Glomerular visceral epithelial cell (primary cell): ENCODE results near the gene ADCY9.
"Not testable (repeated sequence)": the region's sequence is repeated elsewhere in the genome, so short reads cannot be mapped to it uniquely, and the experiment has no call there.

Experiments used
- DNase-seq: peaks from one replicate; pipeline ENCODE4 v3.0.0-alpha.2; 2016; ENCODE audit errors: extremely low spot score

Gene ADCY9

GRCh38 chr16:3974751-3975150 is 141.5 kb downstream of the ADCY9 start:
- DNase-seq = no peak

- DNase-seq = no peak
Measured at GRCh38 chr16:3971706-3972105, 144.5 kb downstream of the ADCY9 start.

DNA sequence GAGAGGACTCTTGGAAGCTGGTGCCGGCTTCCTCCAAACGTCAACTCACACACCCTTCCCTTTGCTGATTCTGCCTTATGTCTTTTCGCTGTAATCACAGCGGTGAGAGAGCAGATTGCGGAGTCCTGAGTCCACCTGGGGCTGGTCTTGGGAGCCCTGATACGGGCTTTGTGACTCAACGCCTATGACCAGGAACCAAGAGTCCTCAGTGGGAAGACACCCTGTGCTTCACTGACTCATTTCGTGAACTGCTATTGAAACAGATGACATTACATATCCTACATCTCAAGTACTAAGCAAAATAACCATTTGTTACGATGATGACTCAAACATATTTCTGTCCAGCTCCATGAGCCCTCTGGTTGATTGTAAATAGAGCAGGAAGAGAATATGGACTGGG is 145.0 kb downstream of the ADCY9 start:
- peak; percentile 28 for DNase-seq

DNA sequence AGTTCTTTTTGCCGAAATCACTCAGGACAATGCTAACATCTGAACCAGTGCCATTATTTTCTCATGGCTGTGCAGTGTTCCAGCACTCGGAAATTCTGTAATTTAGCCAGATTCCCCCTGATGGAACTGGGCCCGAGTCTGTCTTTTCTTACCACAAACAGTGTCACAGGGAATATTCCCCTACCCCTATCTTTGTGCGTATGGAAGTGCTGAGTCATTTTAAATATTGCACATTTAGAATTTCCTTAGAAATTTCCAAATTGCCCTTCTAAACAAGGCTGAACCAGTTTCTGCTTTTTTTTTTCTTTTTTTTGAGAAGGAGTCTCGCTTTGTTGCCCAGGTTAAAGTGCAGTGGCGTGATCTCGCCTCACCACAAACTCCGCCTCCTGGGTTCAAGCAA is 147.7 kb downstream of the ADCY9 start:
- no peak for DNase-seq

- no peak for DNase-seq
Measured at GRCh38 chr16:3966681-3967080, 149.6 kb downstream of the ADCY9 start.

DNA sequence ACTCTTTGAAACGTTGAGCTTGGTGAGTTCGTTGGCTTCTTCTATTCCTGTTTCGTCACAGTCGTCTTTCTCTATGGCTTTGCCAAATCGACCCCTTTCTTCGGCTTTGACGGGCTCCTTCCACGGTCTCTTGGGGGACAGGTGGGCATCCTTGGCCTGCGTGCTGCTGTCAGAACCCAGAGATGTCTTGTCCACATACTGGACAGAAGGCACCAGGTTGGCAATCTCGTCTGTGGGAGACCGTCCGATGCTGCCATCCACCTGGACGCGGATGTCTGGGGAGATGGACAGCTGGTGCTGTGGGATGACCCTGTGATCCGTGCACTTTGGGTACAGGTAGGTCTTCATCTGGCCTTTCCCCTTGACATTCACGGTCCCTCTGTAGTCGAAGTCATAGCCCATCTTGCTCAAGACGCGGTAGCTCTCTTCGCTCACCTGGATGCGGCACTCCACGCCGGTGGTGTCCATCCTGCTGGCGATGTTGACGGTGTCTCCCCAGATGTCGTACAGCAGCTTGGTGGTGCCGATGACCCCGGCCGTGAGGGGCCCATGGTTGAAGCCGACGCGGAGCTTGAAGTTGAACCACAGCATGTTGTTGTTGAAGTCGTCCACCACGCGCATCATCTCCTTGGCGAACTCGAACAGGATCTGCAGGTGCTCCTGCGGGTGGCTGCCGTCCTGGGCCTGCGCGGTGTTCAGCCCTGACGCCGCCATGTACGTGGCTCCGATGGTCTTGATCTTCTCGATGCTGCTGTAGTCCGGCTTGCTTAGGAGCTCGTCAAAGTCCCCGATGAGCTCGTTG is 150.3 kb downstream of the ADCY9 start:
- DNase-seq = no peak

GRCh38 chr16:3965306-3965705 is 150.9 kb downstream of the ADCY9 start:
- DNase-seq = no peak

- no peak for DNase-seq
Measured at GRCh38 chr16:3964686-3965290, 151.5 kb downstream of the ADCY9 start.

- no peak for DNase-seq
Measured at GRCh38 chr16:3963886-3964685, 152.2 kb downstream of the ADCY9 start.

GRCh38 chr16:3963203-3963602 is 153.0 kb downstream of the ADCY9 start:
- DNase-seq = no peak

DNA sequence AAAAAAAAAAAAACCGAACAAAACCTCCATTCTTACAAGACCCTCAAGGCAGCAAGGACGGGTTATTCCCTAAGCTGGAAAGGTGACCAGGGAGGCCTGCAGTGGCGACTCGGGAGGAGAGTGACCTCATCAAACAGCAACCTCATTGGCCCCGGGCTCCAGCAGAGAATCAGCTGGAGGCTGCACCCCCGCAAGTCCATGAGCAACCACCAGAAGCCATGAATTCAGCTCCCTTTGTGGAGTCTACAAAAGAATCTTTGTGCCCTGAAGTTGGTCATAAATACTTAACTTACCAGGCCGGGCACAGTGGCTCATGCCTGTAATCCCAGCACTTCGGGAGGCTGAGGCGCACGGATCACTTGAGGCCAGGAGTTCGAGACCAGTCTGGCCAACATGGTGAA is 154.8 kb downstream of the ADCY9 start:
- DNase-seq = peak; percentile 47

DNA sequence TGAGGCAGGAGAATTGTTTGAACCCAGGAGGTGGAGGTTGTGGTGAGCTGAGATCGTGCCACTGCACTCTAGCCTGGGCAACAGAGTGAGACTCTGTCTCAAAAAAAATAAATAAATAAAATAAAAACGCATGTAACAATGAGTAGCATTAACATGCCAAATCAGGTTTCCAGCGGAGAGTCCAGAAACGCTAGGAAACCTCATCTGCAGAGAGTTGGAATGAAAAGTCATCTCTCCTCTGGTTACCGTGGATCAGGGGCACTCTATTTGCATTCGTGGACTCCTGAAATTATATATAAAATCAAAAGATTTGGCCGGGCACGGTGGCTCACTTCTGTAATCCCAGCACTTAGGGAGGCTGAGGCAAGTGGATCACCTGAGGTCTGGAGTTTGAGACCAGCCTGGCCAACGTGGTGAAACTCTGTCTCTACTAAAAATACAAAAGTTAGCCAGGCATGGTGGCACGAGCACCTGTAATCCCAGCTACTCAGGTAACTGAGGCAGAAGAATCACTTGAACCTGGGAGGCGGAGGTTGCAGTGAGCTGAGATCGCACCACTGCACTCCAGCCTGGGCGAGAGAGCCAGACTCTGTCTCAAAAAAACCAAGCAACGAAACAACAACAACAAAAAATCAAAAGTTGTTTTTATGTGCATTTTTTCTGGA is 156.2 kb downstream of the ADCY9 start:
- DNase-seq = not testable (repeated sequence)

DNA sequence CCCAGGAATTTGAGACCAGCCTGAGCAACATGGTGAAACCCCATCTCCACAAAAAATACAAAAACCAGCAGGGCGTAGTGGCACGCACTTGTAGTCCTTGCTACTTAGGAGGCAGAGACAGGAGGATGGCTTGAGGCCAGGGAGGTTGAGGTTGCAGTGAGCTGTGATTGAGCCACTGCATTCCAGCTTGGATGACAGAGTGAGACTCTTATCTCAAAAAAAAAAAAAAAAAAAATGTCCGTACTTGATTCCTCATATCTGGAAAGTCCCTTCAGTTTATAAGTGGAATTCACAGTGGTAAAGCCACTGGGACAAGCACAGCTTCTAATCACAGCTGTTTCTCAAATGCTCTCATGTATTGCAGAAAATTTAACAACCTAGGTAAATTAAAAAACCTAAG is 157.1 kb downstream of the ADCY9 start:
- DNase-seq = peak; percentile 96

- DNase-seq = no peak
Measured at GRCh38 chr16:3957344-3957980, 158.8 kb downstream of the ADCY9 start.

DNA sequence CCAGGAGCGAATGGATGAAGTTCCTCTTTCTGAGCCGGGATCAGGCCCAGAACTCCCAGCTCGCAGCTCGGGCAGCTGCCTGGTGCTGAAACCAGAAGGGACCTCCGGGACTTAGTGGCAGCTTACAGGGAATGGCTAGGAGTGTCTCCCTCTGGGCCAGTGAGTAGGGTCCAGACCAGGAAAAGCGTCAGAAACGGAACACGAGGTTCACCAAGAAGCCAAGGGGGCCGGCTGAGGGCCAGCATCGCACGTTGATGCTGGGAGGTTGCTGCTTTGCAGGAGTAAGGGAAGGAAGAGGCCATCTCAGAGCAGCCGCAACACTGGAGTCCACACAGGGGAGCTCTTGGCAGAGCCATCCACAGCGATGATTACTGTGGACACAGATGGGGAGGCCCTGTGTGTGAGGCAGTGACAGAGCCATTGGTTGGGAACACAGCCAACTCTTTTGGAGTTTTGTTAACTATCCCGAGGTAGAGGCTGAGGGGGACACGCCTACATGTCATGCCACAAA is 161.8 kb downstream of the ADCY9 start:
- peak; percentile 85 for DNase-seq

- DNase-seq = peak; percentile 85
Measured at GRCh38 chr16:3953728-3954410, 162.4 kb downstream of the ADCY9 start.

GRCh38 chr16:3952737-3953131 is 163.5 kb downstream of the ADCY9 start:
- DNase-seq = no peak

- DNase-seq = no peak
Measured at GRCh38 chr16:3951861-3952736, 164.1 kb downstream of the ADCY9 start.

DNA sequence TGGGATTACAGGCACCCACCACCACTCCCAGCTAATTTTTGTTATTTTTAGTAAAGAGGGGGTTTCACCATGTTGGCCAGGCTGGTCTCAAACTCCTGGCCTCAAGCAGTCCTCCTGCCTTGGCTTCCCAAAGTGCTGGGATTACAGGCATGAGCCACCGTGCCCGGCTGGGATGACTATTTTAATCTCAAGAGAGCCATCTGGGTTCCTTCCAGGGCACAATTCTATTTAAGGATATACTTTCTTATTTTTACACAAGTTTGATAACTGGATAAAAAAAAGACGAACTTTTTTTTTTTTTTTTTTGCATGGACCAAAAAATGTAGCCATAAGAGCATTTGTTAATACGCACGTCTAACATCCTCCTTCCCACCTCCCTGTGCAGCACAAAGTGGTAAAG is 164.9 kb downstream of the ADCY9 start:
- not testable (repeated sequence) for DNase-seq
